ENCODE data around the gene SYNJ1. TPM values are rescaled to one million over a fixed set of nuclear protein-coding genes. Genes with fewer than 3 reads are reported as not detected.

The SYNJ1 gene
- total and polyA plus RNA-seq, 9 of the 15 experiments (the other 6 are each of a cell fraction or from before 2014, with no cell fraction given): 2.4 to 10.6 (median 5.6) TPM

- H4K20me1 ChIP-seq (replicated peaks; ENCODE audit: control insufficient read depth, insufficient read depth, low read length): no peaks in the 10 kb centered on the region
- peak overlapping the region; percentile 7; the same call in 1 of the 2 replicates for H3K4me2 ChIP-seq (ENCODE audit: insufficient read depth, low read length)
- peaks cover 9 to 17% of the 10 kb centered on the region in 2 experiments; a peak in 4 of 5 replicates for H3K27me3 ChIP-seq (ENCODE audit: control insufficient read depth in 2 of 2, insufficient read depth in 2 of 2, low read length in 2 of 2)
- CTCF ChIA-PET (ENCODE audit: low intra/inter-chr PET ratio): no interaction called here
- peak; percentile 67 for ATAC-seq
- in situ Hi-C loops (cut with MboI): no loop called here
- BruUV-seq (replicated peaks): no TSS peak
- H3K27ac ChIP-seq (ENCODE audit: extremely low read depth, low read depth, low read length): no peak overlapping the region; the same call in 2 of the 3 replicates
- H3K9ac ChIP-seq (ENCODE audit: insufficient read depth in 1 of 2, low read depth in 2 of 2, low read length in 2 of 2): peak overlapping the region; percentile 28 to 77; a peak in 3 of 4 replicates
- H3K4me1 ChIP-seq (replicated peaks in 1 of 2; ENCODE audit: control insufficient read depth in 2 of 2, insufficient read depth in 2 of 2, low read length in 2 of 2): peaks cover 13 to 17% of the 10 kb centered on the region in 2 experiments; a peak in 4 of 5 replicates
- intact Hi-C loops (cut with micrococcal nuclease): loop anchor here (10.0 kb wide), 1 partner anchor 292 kb away; the partner anchor contains the start of gene MRAP
- H3K4me3 ChIP-seq: no peak overlapping the region
- FAIRE-seq: peak; percentile 23
- H3K36me3 ChIP-seq (ENCODE audit: control insufficient read depth, insufficient read depth, low read length): no peaks in the 10 kb centered on the region; the same call in 2 of the 3 replicates
- H3K79me2 ChIP-seq (ENCODE audit: control insufficient read depth, insufficient read depth, low read length): no peaks in the 10 kb centered on the region
- WGBS (ENCODE audit: insufficient coverage, low coverage, missing lambda C conversion rate): 18% methylated on average over 13 of the region's 13 CpGs
- no peaks in the 10 kb centered on the region for H3K9me1 ChIP-seq (ENCODE audit: control insufficient read depth, insufficient read depth, low read length)
- peak overlapping the region; percentile 96 for H2AFZ ChIP-seq (ENCODE audit: low read depth, low read length)
- no peaks in the 10 kb centered on the region for H3K9me3 ChIP-seq (replicated peaks; ENCODE audit: control insufficient read depth, insufficient read depth, low read depth, low read length)
- POLR2A ChIA-PET: interaction anchor here (0.6 to 1.6 kb wide), 4 partner anchors 12 to 204 kb away, joined by 3 to 12 read pairs (median 6); no protein-coding TSS in a partner anchor
- DNase-seq (ENCODE audit: extremely low read depth in 1 of 4, low spot score in 3 of 4): peak; percentile 56 to 77 (median 62)
- TF ChIP-seq MNT (conservative IDR thresholded peaks at IDR 0.05): peak in 1 of 2 experiments; percentile 59; a peak in 1 of 4 replicates
- TF ChIP-seq TARDBP (IDR thresholded peaks at IDR 0.05): no peak
- TF ChIP-seq DMBX1 (CRISPR knock-in tag; IDR thresholded peaks at IDR 0.05; ENCODE audit: borderline replicate concordance): 0 out of 2 replicates have a peak, but pooled peaks have one; percentile 15
- no peak for TF ChIP-seq GATAD2B (IDR thresholded peaks at IDR 0.05; ENCODE audit: borderline replicate concordance)
- TF ChIP-seq USF2 (CRISPR knock-in tag; IDR thresholded peaks at IDR 0.05): peak; percentile 35; the same call in 1 of the 2 replicates
- peak; percentile 77 for TF ChIP-seq MYC (IDR thresholded peaks at IDR 0.05; ENCODE audit: low read depth, low read length)
- no peak for TF ChIP-seq MYC (CRISPR knock-in tag; IDR thresholded peaks at IDR 0.05; ENCODE audit: borderline replicate concordance, low read depth)
- TF ChIP-seq RBFOX2 (IDR thresholded peaks at IDR 0.05; ENCODE audit: low read depth, low read length): peak; percentile 41; the same call in 1 of the 2 replicates
- peak; percentile 30; the same call in 1 of the 2 replicates for TF ChIP-seq CXXC5 (CRISPR knock-in tag; IDR thresholded peaks at IDR 0.05)
- TF ChIP-seq E2F1 (CRISPR knock-in tag; IDR thresholded peaks at IDR 0.05): 0 out of 2 replicates have a peak, but pooled peaks have one; percentile 35
Measured at GRCh38 chr21:32587120-32587519, 140.7 kb downstream of the SYNJ1 start.

All from K562 (cell line).